CD4-positive, alpha-beta T cell treated with Interleukin-12 subunit alpha and Interleukin-12 subunit beta, for 1 hour (primary cell): Measurements from ENCODE around the gene SLFN12.
A peak's percentile ranks its signal among the peaks of the same experiment; 100 is the strongest.
"Not testable (repeated sequence)": the region's sequence is repeated elsewhere in the genome, so short reads cannot be mapped to it uniquely, and the experiment has no call there.

Experiments used
- DNase-seq: peaks from one replicate; pipeline ENCODE4 v3.0.0-alpha.2; 2020

The SLFN12 gene

GRCh38 chr17:35432176-35433074 is at the start of gene SLFN12:
SLFN12 (minus strand) TSS chr17:35432500; CDS start chr17:35423028, 9,472 bp downstream.
- peak; percentile 81 for DNase-seq

- no peak for DNase-seq
These were observed 47.0 kb upstream of the SLFN12 start for GRCh38 chr17:35479271-35479670.

GRCh38 chr17:35477248-35477647 is 44.9 kb upstream of the SLFN12 start:
- DNase-seq: no peak

- DNase-seq: no peak
These were observed 44.1 kb upstream of the SLFN12 start for GRCh38 chr17:35476283-35476820.

GRCh38 chr17:35468475-35468874 is 36.2 kb upstream of the SLFN12 start:
- DNase-seq: no peak

- DNase-seq: peak; percentile 60
These were observed 35.5 kb upstream of the SLFN12 start for GRCh38 chr17:35467824-35468223.

- DNase-seq: peak; percentile 78
These were observed 28.1 kb upstream of the SLFN12 start for GRCh38 chr17:35460354-35460851.

GRCh38 chr17:35454035-35454434 is 21.7 kb upstream of the SLFN12 start:
- DNase-seq: not testable (repeated sequence)

GRCh38 chr17:35453171-35453570 is 20.9 kb upstream of the SLFN12 start:
- DNase-seq: no peak

GRCh38 chr17:35449371-35449931 is 17.2 kb upstream of the SLFN12 start:
- no peak for DNase-seq

- DNase-seq: no peak
These were observed 16.6 kb upstream of the SLFN12 start for GRCh38 chr17:35448899-35449227.

GRCh38 chr17:35448214-35448898 is 16.1 kb upstream of the SLFN12 start, which contains the start of gene SLFN13:
SLFN13 (minus strand) TSS chr17:35448766; CDS start chr17:35445680, 3,086 bp downstream.
- peak; percentile 84 for DNase-seq

GRCh38 chr17:35447499-35447898 is 15.2 kb upstream of the SLFN12 start:
- no peak for DNase-seq

- DNase-seq: no peak
These were observed 6.1 kb upstream of the SLFN12 start for GRCh38 chr17:35438433-35438832.

- DNase-seq: peak; percentile 58
These were observed 985 bp upstream of the SLFN12 start for GRCh38 chr17:35433075-35433894.

GRCh38 chr17:35429702-35430101 is 2.6 kb downstream of the SLFN12 start:
- DNase-seq: no peak

- no peak for DNase-seq
These were observed 4.1 kb downstream of the SLFN12 start for GRCh38 chr17:35428229-35428628.

GRCh38 chr17:35423761-35424160 is 8.5 kb downstream of the SLFN12 start:
- no peak for DNase-seq

- DNase-seq: not testable (repeated sequence)
These were observed 11.2 kb downstream of the SLFN12 start for GRCh38 chr17:35421069-35421468.

GRCh38 chr17:35416659-35417058 is 15.6 kb downstream of the SLFN12 start:
- DNase-seq: no peak

- DNase-seq: not testable (repeated sequence)
These were observed 17.6 kb downstream of the SLFN12 start for GRCh38 chr17:35414707-35415106.

- DNase-seq: no peak
These were observed 18.1 kb downstream of the SLFN12 start for GRCh38 chr17:35414247-35414646.
